Measurements from ENCODE around the gene RCAN3.
A peak's percentile ranks its signal among the peaks of the same experiment; 100 is the strongest.
"Not testable (repeated sequence)": the region's sequence is repeated elsewhere in the genome, so short reads cannot be mapped to it uniquely, and the experiment has no call there.

The RCAN3 gene

GRCh38 chr1:24514946-24515345 lies 12.3 kb downstream of the RCAN3 start:
- no peak for DNase-seq

- not testable (repeated sequence) for DNase-seq
These were observed 13.1 kb downstream of the RCAN3 start for GRCh38 chr1:24515671-24516209.

DNA sequence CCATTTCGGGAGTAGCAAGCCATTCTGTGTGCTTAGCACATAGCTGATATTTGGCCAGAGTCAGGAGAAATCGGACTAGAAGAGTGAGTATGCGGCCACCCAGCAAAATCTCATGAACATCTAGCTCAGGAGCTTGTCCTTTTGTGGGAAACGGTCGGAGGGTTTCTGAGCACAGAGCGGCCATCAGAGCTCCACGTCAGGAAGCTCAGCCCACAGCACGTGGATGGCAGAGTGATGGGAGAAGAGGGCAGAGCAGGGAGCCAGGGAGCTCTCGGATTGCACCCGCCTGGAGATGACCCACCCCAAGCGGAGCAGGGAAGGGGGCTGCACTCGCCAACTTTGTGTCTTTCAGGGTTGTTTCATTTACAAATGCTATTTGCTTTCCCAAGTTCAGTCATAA lies 13.9 kb downstream of the RCAN3 start:
- no peak for DNase-seq

DNA sequence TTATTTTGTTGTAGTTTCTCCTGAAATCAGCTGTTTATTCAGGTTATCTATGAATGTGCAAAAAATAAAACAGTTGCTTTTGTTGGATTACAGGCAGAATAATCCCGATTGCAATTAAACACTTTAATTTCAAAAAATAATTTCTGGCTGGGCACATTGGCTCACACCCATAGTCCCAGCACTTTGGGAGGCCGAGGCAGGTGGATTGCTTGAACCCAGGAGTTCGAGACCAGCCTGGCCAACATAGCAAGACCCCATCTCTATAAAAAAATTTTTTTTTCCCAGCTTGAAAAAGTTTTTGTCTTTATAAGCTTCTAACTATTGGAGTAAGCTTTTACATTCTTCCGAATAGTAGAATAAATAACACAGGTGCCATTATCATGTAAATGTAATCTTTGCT lies 15.3 kb downstream of the RCAN3 start:
- DNase-seq = no peak

- not testable (repeated sequence) for DNase-seq
These were observed 17.6 kb downstream of the RCAN3 start for GRCh38 chr1:24520282-24520681.

- DNase-seq = no peak
These were observed 23.0 kb downstream of the RCAN3 start for GRCh38 chr1:24525606-24526005.

- DNase-seq = no peak
These were observed 23.4 kb downstream of the RCAN3 start for GRCh38 chr1:24526045-24526444.

- DNase-seq = peak; percentile 45
These were observed 24.4 kb downstream of the RCAN3 start for GRCh38 chr1:24526940-24527542.

- DNase-seq = no peak
These were observed 26.1 kb downstream of the RCAN3 start for GRCh38 chr1:24528744-24529143.

DNA sequence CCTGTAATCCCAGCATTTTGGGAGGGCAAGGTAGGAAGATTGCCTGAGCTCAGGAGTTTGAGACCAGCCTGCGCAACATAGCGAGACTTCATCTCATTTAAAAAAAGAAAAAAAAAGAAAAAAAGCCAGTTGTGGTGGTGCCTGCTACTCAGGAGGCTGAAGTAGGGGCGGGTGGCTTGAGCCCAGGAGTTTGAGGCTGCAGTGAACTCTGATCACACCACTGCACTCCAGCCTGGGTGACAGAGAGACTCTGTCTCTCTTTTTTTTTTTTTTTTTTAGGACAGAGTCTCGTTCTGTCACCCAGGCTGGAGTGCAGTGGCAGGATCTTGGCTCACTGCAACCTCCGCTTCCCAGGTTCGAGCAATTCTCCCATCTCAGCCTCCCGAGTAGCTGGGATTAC lies 26.7 kb downstream of the RCAN3 start:
- not testable (repeated sequence) for DNase-seq

DNA sequence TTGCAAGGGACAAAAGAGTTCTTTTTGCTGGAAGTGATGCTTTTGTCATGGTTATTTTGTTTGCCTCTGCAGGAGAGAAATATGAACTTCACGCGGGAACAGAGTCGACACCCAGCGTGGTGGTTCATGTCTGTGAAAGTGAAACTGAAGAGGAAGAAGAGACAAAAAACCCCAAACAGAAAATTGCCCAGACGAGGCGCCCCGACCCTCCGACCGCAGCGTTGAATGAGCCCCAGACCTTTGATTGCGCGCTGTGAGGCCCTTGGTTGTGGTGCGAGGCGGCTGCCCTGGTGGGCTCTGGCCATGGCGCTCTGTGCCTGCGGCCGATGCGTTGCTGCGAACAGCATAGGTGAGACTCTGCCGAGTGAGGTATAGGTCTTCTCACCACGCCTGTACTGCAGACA lies 32.4 kb downstream of the RCAN3 start:
- peak; percentile 85 for DNase-seq

DNA sequence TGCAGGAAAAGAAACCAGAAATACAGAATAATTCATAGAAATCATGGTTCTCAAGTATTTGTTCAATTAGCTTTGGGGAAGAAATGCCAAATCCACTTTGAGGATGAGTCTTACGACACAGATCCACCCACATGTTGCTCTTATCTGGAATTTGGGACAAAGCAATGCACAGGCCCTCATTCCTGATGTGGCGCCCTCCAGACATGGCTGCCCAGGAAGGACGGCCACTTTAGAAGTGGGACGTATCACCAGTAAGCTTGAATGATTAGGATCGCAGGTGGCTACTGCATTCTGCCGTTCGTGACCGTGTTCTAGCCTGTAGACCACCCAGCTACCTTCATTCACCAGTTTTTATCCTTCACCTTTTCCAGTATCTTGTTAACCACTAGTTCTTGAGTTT lies 33.1 kb downstream of the RCAN3 start:
- no peak for DNase-seq

DNA sequence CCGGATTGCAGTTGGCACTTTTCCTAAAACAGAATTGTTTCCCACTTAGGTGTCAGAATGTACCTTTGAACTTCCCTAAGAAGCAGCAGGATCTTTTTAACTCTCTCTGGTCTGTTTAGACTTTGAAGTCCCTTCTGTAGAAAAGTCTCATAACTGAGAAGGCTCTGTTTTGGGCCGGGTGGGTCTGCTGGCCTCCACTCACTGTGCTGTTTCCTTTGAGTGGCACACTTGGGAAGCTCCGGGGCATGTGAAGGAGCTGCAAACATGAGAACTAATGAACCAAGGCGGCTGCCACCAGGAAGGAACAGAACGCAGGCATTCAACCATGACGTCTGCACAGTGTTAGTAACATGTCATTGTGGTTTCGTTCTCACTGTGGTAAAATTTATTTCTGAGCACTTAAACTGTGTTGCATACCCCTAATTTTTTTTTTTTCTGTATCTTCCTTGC lies 33.8 kb downstream of the RCAN3 start:
- peak; percentile 88 for DNase-seq

DNA sequence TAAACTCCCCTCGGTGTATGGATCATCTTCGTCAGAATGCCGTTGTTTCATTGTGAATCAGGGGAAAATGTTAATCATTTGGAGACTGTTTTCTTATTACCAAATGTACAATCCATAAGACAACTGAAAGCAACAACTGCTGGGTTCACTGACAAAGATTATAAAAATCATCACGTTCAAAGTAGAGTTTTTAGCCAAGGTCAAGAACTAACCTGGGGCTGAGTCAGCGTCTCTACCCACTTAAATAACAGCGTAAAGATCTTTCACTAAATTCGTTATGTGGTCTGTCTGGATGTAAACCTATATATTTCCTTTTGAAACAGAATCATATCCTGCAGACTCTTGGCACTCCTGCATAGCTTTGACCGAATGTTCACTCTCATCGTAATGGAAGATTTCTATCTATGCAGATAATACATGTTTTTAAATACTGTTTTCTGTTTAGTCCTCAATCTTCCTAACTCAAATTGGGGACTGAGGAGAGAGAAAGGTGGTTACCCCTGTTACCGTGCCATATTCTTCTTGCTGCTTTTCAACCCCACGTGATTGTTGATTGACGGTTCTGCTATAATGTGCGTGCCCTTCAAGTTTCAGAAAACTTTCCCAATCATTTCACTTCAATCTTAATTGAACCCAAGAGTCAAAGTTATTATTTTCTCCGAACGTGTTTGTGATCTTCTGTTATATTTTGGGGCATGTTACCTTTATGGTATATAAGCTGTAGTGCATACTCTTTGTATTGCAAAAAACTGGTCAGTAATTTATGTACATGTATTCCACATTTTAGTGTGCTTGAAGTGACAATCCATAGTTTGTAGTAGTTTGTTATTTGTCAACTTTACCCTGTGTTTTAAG lies 37.6 kb downstream of the RCAN3 start:
- DNase-seq = peak; percentile 20

GRCh38 chr1:24540906-24541710 lies 38.5 kb downstream of the RCAN3 start:
- no peak for DNase-seq

DNA sequence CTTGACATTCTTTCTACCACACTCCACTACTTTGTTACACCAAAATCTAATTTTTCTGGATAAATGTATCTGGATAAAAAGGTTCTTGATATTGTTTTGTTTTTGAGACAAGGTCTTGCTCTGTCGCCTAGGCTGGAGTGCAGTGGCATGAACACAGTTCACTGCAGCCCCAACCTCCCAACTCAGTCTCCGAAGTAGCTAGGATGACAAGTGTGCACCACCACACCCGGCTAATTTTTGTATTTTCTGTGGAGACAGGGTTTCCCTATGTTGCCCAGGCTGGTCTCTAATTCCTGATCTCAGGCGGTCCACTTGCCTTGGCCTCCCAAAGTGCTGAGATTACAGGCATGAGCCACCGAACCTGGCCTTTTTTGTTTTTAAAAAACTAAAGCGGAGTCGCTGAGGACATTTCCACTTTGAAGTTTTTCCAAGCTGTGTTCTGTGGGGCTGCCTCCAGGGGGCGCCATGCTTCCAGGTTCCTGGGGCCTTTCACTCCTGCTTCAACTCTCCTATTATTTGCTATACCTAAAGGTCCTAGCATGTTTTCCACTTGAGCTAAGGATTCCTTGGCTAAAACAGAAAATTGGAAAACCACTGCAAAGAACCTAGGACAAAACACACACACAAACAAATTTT lies 39.2 kb downstream of the RCAN3 start:
- no peak for DNase-seq

DNA sequence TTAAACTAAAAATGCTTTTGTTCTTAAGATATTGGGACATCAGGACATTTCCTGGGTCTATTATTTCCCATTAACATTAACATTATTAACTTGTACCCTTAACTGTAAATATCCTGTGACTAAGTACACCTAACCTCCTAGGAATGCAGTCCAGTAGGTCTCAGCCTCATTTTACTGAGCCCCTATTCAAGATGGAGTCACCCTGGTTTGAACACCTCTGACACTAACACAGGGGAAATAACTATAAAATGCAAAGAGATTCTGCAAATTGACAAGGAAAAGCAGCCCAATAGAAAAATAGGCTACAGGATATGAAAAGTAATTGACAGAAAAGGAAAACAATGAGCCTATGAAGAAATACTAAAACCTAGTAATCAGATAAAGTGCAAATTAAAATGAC lies 41.6 kb downstream of the RCAN3 start:
- DNase-seq = no peak

DNA sequence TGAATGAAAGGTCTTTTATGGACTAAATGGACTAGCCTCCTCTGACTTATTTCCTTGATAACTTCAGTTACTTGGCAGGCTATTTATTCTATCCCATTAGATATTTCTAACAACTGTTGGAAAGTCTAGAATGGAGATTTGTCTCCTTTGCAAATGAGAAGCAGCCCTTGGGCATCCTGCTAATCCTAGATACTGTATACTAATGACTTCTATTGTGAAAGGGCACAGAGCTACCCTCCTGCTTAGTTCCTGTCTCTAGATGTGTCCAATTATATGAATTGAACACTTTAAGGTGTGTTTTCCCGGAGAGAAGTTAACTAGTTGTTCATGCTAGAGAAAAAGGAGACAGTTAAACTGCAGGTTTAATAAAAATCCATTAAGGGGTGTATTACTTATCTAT lies 43.0 kb downstream of the RCAN3 start:
- no peak for DNase-seq

GRCh38 chr1:24547195-24547594 lies 44.6 kb downstream of the RCAN3 start:
- DNase-seq = no peak

GRCh38 chr1:24548070-24548469 lies 45.4 kb downstream of the RCAN3 start:
- no peak for DNase-seq

GRCh38 chr1:24549210-24549609 lies 46.6 kb downstream of the RCAN3 start:
- DNase-seq = not testable (repeated sequence)

- DNase-seq = no peak
These were observed 48.8 kb downstream of the RCAN3 start for GRCh38 chr1:24551290-24551959.

Measured in central memory CD4-positive, alpha-beta T cell (primary cell).